ENCODE measurements around the gene TTC24.

TTC24 gene

GRCh38 chr1:156589546-156589945, 10.0 kb downstream of the TTC24 start:
- no peak overlapping the region for H3K27ac ChIP-seq
- TF ChIP-seq, protein P1, sequence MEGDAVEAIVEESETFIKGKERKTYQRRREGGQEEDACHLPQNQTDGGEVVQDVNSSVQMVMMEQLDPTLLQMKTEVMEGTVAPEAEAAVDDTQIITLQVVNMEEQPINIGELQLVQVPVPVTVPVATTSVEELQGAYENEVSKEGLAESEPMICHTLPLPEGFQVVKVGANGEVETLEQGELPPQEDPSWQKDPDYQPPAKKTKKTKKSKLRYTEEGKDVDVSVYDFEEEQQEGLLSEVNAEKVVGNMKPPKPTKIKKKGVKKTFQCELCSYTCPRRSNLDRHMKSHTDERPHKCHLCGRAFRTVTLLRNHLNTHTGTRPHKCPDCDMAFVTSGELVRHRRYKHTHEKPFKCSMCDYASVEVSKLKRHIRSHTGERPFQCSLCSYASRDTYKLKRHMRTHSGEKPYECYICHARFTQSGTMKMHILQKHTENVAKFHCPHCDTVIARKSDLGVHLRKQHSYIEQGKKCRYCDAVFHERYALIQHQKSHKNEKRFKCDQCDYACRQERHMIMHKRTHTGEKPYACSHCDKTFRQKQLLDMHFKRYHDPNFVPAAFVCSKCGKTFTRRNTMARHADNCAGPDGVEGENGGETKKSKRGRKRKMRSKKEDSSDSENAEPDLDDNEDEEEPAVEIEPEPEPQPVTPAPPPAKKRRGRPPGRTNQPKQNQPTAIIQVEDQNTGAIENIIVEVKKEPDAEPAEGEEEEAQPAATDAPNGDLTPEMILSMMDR (conservative IDR thresholded peaks at IDR 0.05; ENCODE audit: low read depth): no peak
- no peak for DNase-seq (ENCODE audit: low spot score)
- CTCF ChIA-PET: interaction anchor here (0.5 to 0.7 kb wide), 3 partner anchors 35 to 76 kb away, joined by 3 to 4 read pairs (median 3); no protein-coding TSS in a partner anchor
- POLR2A ChIA-PET (ENCODE audit: low non-redundant PET): no interaction called here

DNA sequence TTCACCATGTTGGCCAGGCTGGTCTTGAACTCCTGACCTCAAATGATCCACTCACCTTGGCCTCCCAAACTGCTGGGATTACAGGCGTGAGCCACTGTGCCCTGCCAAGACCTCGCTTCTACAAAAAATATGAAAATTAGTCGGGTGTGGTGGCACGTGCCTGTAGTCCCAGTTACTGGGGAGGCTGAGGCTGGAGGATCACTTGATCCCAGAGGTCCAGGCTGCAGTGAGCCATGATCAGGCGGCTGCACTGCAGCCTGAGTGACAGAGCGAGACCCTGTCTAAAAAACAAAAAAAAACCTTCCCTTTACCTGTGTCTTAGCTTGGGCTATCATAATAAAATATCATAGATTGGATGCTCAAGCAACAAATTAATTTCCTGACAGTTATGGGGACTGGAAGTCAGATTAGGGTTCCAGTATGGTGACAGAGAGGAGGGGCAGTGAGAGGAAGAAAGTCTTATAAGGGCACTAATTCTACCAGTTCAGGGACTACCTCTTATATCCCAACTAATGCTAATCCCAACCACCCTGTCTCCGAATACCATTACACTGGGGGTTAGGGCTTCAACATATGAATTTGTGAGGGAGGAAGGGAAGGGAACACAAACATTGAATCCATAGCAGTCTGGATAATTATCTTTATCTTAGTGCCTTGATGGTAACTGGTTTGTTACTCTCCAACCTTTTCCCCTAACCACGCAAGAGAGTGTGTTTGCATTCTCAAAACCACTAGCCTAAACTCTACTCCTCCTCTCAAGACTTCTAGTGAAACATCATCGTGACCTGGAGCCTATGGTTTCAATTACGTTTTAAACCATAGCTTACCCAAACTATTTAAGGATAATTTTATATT, 11.0 kb downstream of the TTC24 start:
- no peak overlapping the region for H3K27ac ChIP-seq
- TF ChIP-seq, protein P1 (conservative IDR thresholded peaks at IDR 0.05; ENCODE audit: low read depth): no peak
- POLR2A ChIA-PET (ENCODE audit: low non-redundant PET): interaction anchor here (1.5 kb wide), 1 partner anchor 10 kb away, joined by 3 read pairs; no protein-coding TSS in a partner anchor
- no peak for DNase-seq (ENCODE audit: low spot score)
- CTCF ChIA-PET: interaction anchor here (0.6 to 1.8 kb wide), 3 partner anchors 18 to 75 kb away, joined by 3 to 6 read pairs (median 4); no protein-coding TSS in a partner anchor

DNA sequence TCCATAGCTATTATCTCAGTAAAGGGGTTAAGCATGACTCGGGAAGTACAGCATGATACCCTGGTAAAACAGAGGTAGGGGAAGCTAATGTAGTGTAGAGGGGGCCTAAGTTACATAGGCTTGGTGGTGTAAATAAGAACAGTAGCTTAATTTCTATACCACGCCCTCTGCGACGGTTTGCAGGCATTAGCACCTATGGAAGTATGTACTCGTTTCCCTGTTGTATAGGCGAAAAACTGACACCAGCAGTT, 11.6 kb downstream of the TTC24 start:
- CTCF ChIA-PET: interaction anchor here (1.0 to 1.8 kb wide), 2 partner anchors 18 to 68 kb away, joined by 3 to 6 read pairs; no protein-coding TSS in a partner anchor
- TF ChIP-seq, protein P1 (conservative IDR thresholded peaks at IDR 0.05; ENCODE audit: low read depth): no peak
- POLR2A ChIA-PET (ENCODE audit: low non-redundant PET): interaction anchor here (0.7 to 1.5 kb wide), 2 partner anchors 10 to 11 kb away, joined by 3 to 8 read pairs; no protein-coding TSS in a partner anchor
- H3K27ac ChIP-seq: peak overlapping the region; percentile 79
- no peak for DNase-seq (ENCODE audit: low spot score)

DNA sequence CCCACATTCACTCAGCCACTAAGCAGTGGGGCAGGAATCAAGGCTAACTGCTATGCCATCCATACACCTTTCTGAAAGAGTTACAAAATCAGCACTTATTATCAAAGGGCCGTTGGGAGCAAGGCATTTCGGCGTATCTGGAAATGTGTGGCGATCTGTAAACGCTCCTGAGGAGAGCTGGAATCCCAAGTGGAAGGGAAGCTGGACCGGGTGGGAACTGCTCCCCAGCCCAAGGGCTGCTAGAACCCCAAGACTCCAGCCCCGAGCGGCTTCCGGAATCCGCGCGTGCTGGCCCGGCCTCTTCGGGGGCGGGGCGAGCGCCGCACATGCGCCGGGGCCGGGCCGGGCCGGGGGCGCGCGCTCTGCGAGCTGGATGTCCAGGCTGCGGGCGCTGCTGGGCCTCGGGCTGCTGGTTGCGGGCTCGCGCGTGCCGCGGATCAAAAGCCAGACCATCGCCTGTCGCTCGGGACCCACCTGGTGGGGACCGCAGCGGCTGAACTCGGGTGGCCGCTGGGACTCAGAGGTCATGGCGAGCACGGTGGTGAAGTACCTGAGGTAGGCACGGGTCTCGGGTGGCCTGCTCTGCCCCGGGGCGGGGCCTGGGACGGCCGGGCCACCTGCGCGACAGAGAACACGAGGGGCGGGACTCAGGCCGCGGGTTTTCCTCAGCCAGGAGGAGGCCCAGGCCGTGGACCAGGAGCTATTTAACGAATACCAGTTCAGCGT, 12.1 kb downstream of the TTC24 start, which contains the start of gene NAXE:
Gene NAXE (plus strand): TSS at position 345 of the 726 bp plus-strand sequence. CDS start 29 bp downstream, at position 374.
- H3K27ac ChIP-seq: peak within 1 kb of the TSS; percentile 79
- CTCF ChIA-PET: interaction anchor here (1.0 to 1.8 kb wide), 3 partner anchors 17 to 68 kb away, joined by 3 to 6 read pairs (median 3); partner anchors contain the start of gene HAPLN2
- peak; percentile 82 for DNase-seq (ENCODE audit: low spot score)
- POLR2A ChIA-PET (ENCODE audit: low non-redundant PET): interaction anchor here (0.5 to 1.5 kb wide), 5 partner anchors 10 to 91 kb away, joined by 3 to 8 read pairs (median 3); partner anchors contain the start of genes MEF2D and TTC24
- TF ChIP-seq, protein P1 (conservative IDR thresholded peaks at IDR 0.05; ENCODE audit: low read depth): no peak

- DNase-seq (ENCODE audit: low spot score): no peak
- TF ChIP-seq, protein P1 (conservative IDR thresholded peaks at IDR 0.05; ENCODE audit: low read depth): no peak
- ChIA-PET CTCF (interaction anchor here (1.3 to 1.8 kb wide), 2 partner anchors 16 to 27 kb away, joined by 3 to 6 read pairs; partner anchors contain the start of gene HAPLN2), POLR2A (ENCODE audit: low non-redundant PET) (interaction anchor here (0.6 to 1.5 kb wide), 3 partner anchors 12 to 92 kb away, joined by 3 to 5 read pairs (median 3); partner anchors contain the start of genes MEF2D and TTC24)
- peak overlapping the region; percentile 79 for H3K27ac ChIP-seq
Observed at GRCh38 chr1:156592158-156592909, 12.8 kb downstream of the TTC24 start.

Data from RWPE1 (cell line).